Kidney (tissue), 14 donors: ENCODE results near the gene RGL3. TPM values are rescaled to one million over a fixed set of nuclear protein-coding genes. Genes with fewer than 3 reads are reported as not detected.
"Not testable (repeated sequence)": the region's sequence is repeated elsewhere in the genome, so short reads cannot be mapped to it uniquely, and the experiment has no call there.

Experiments
- DNase-seq, 5 donors: peaks; one replicate each; pipeline ENCODE4 v3.0.0-alpha.2; 2013 to 2020
- FAIRE-seq: peaks from 2 replicates; lab custom pipeline; 2012; peaks lifted over from hg19 to GRCh38; lab: Jason Lieb, UNC
- H3K27ac ChIP-seq, 2 donors: one replicate each; pipeline ENCODE4 v1.7.0; 2013; ENCODE audit warnings: low read depth in 2 of 2, low read length in 2 of 2, inconsistent platforms in 1 of 2
- H3K27me3 ChIP-seq: one replicate; pipeline ENCODE4 v1.7.1; 2013; ENCODE audit warnings: low read length, inconsistent platforms; ENCODE audit not compliant: control insufficient read depth, insufficient read depth
- H3K36me3 ChIP-seq, 3 donors: one replicate each; pipeline versions ENCODE4 v1.7.0 to v1.7.1; 2013; ENCODE audit warnings: low read length in 3 of 3, control low read depth in 1 of 3, inconsistent platforms in 1 of 3; ENCODE audit not compliant: insufficient read depth in 3 of 3, control insufficient read depth in 2 of 3
- H3K4me1 ChIP-seq, 3 donors: one replicate each; pipeline versions ENCODE4 v1.7.0 to v1.7.1; 2013; ENCODE audit warnings: low read length in 3 of 3, inconsistent platforms in 1 of 3, low read depth in 1 of 3; ENCODE audit not compliant: control insufficient read depth in 2 of 3, insufficient read depth in 2 of 3
- H3K4me3 ChIP-seq, 3 donors: one replicate each; pipeline versions ENCODE4 v1.7.0 to v1.8.1; 2013; ENCODE audit warnings: low read length in 3 of 3, control low read depth in 1 of 3, inconsistent platforms in 1 of 3
- H3K9ac ChIP-seq, 3 donors: one replicate each; pipeline versions ENCODE4 v1.7.0 to v1.7.1; 2013; ENCODE audit warnings: low read length in 3 of 3, control low read depth in 1 of 3, inconsistent platforms in 1 of 3
- H3K9me3 ChIP-seq, 3 donors: one replicate each; pipeline versions ENCODE4 v1.7.0 to v1.7.1; 2013; ENCODE audit warnings: low read length in 3 of 3, control low read depth in 1 of 3, inconsistent platforms in 1 of 3; ENCODE audit not compliant: control insufficient read depth in 2 of 3, insufficient read depth in 1 of 3
- intact Hi-C: fragments of 100-400 bp; cut with DNase I; formaldehyde crosslinking; loops from one replicate; pipeline ENCODE4 v1.11.1; 2022
- polyA plus RNA-seq: library from polyadenylated mRNA; stranded (reverse); fragments of 350-450 nt; fragmentation: Illumina TruSeq; extraction: RNeasy Lipid Tissue Mini Kit (QIAGEN cat#74804); gene quantifications from one replicate; pipeline ENCODE4 v1.2.3, GENCODE V29; 2014; ENCODE audit warnings: low read depth, low replicate concordance; ENCODE audit not compliant: insufficient read depth
- total RNA-seq: library from RNA; stranded (reverse); fragmentation: NEBNext Ultra II Directional; extraction: Animal tissue kit (Norgen Biotek cat#: 25700); gene quantifications from one replicate; pipeline ENCODE4 v1.2.1, GENCODE V29; 2021
- TF ChIP-seq, protein P1 (sequence below): IDR thresholded peaks from 3 replicates; pipeline ENCODE4 v1.5.1; 2012; ENCODE audit warnings: mild to moderate bottlenecking, moderate library complexity, borderline replicate concordance; ENCODE audit not compliant: insufficient read depth; ENCODE audit errors: extremely low read depth
- donor health status: control.
- donor health status: control.
- donor health status: control.
- donor health status: control.
- donor health status: control.
- donor health status: DM: yes; HTN: yes; CAD: no.
- donor health status: Normal renal cell carcinoma (clear cell type).

RGL3 gene
- total and polyA plus RNA-seq, 2 donors from 2014 or later = 56.9 to 126 TPM

DNA sequence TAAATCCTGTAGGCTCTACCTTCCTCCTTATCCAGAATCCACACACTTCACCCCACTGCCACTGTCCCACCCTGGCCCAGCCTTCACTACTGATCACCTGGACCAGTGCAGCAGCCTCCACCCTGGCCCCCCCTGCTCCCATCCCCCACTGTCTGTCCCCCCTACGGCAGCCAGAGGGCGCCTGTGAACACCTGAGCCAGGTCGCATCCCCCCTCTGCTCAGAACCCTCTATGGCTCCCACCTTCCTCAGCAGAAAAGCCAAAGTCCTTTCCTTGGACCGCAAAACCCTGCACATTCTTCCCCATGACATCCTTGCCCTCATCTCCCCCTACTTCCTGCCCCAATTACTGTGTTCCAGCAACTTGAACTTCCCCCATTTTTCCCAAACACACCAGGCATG, 41.1 kb upstream of the RGL3 start:
- H3K4me3 ChIP-seq = no peak overlapping the region
- DNase-seq (no peak), FAIRE-seq (no peak)
- no peaks in the 10 kb centered on the region for H3K27me3 ChIP-seq
- no peak overlapping the region for H3K27ac ChIP-seq
- no peaks in the 10 kb centered on the region for H3K4me1 ChIP-seq
- no peaks in the 10 kb centered on the region for H3K36me3 ChIP-seq
- TF ChIP-seq, protein P1, sequence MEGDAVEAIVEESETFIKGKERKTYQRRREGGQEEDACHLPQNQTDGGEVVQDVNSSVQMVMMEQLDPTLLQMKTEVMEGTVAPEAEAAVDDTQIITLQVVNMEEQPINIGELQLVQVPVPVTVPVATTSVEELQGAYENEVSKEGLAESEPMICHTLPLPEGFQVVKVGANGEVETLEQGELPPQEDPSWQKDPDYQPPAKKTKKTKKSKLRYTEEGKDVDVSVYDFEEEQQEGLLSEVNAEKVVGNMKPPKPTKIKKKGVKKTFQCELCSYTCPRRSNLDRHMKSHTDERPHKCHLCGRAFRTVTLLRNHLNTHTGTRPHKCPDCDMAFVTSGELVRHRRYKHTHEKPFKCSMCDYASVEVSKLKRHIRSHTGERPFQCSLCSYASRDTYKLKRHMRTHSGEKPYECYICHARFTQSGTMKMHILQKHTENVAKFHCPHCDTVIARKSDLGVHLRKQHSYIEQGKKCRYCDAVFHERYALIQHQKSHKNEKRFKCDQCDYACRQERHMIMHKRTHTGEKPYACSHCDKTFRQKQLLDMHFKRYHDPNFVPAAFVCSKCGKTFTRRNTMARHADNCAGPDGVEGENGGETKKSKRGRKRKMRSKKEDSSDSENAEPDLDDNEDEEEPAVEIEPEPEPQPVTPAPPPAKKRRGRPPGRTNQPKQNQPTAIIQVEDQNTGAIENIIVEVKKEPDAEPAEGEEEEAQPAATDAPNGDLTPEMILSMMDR = peak; percentile 7
- intact Hi-C loops = no loop called here
- no peaks in the 10 kb centered on the region for H3K9me3 ChIP-seq
- H3K9ac ChIP-seq = no peak overlapping the region

DNA sequence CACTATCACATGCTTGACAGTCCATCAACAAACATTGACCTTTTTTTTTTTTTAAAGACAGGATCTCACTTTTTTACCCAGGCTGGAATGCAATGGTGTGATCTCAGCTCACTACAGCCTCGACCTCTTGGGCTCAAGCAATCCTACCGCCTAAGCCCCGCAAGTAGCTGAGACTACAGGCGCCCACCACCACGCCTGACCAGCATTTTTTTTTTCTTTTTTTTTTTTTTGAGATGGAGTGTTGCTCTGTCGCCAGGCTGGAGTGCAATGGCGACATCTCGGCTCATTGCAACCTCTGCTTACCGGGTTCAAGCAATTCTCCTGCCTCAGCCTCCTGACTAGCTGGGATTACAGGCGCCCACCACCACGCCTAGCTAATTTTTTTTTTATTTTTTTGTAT, 39.8 kb upstream of the RGL3 start:
- H3K9me3 ChIP-seq, intact Hi-C loops, H3K9ac ChIP-seq, FAIRE-seq, H3K36me3 ChIP-seq, H3K4me3 ChIP-seq, H3K27me3 ChIP-seq, H3K4me1 ChIP-seq, H3K27ac ChIP-seq, DNase-seq: not testable (repeated sequence)

DNA sequence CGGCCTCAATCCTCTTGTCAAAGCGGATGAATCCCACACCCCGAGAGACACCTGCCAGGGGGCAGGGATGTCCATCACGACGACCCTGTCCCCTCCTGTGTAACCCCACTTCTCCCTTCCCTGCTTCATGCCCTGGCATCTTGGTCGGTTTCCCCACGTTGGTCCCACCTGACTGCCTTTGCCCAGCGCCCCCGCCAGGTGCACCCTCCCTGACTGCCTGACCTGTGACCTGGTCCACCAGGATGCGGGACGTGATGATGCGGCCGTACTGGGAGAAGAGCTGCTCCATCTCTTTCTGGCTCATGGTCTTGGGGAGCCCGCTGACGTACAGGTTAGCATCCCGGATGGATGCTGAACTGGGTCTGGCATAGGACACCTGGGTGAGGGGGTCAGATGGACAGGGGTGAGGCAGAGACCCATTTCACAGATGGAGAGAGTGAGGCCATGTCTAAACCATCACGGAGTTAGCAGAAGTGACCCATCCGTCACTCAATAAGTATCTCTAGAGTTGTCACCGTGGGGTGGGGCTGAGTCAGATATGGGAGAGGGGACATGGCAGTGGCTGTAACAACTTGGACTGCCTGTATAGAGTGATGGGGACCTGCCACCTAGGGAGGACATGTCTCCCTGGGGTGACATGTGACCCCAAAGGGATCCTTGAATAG, 39.3 kb upstream of the RGL3 start:
- Histone ChIP-seq H3K4me3 (no peak overlapping the region), H3K27ac (no peak overlapping the region), H3K9ac (no peak overlapping the region), H3K4me1 (no peaks in the 10 kb centered on the region), H3K9me3 (no peaks in the 10 kb centered on the region), H3K27me3 (no peaks in the 10 kb centered on the region), H3K36me3 (no peaks in the 10 kb centered on the region)
- DNase-seq = no peak
- TF ChIP-seq, protein P1 = no peak
- intact Hi-C loops = no loop called here
- FAIRE-seq = no peak

DNA sequence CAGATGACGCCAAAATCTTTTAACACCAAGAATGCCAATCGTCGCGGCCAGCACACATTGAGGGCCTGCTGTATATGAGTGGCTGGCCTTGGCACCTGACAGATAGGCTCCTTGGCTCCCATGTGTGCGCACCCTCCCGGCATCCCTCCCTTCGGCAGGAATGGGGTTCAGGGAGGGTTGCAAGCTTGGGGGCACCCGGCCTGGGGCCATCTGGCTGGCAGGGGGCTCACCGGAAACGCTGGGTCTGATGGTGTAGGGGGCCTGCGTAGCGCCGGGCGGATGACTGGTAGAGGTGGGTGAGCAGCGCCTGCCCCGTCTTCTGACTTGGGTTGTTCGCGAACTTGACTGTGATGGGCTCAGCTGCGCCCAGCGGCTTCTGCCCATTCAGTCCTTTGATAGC, 38.7 kb upstream of the RGL3 start:
- no peaks in the 10 kb centered on the region for H3K9me3 ChIP-seq
- no peak overlapping the region for H3K27ac ChIP-seq
- H3K27me3 ChIP-seq = no peaks in the 10 kb centered on the region
- H3K36me3 ChIP-seq = no peaks in the 10 kb centered on the region
- intact Hi-C loops = no loop called here
- no peak overlapping the region for H3K9ac ChIP-seq
- no peak overlapping the region for H3K4me3 ChIP-seq
- TF ChIP-seq, protein P1 = no peak
- DNase-seq (no peak), FAIRE-seq (no peak)
- H3K4me1 ChIP-seq = no peaks in the 10 kb centered on the region
